ENCODE measurements around the gene FMO5. TPM values are rescaled to one million over a fixed set of nuclear protein-coding genes. Genes with fewer than 3 reads are reported as not detected.

FMO5 gene
- total and polyA plus RNA-seq, 2 of the 13 experiments (the other 11 are each of a cell fraction or from before 2014, with no cell fraction given) = 48.2 to 149 TPM

GRCh38 chr1:147215540-147215916 is 9.6 kb downstream of the FMO5 start (continued):
- TF ChIP-seq, protein P1, sequence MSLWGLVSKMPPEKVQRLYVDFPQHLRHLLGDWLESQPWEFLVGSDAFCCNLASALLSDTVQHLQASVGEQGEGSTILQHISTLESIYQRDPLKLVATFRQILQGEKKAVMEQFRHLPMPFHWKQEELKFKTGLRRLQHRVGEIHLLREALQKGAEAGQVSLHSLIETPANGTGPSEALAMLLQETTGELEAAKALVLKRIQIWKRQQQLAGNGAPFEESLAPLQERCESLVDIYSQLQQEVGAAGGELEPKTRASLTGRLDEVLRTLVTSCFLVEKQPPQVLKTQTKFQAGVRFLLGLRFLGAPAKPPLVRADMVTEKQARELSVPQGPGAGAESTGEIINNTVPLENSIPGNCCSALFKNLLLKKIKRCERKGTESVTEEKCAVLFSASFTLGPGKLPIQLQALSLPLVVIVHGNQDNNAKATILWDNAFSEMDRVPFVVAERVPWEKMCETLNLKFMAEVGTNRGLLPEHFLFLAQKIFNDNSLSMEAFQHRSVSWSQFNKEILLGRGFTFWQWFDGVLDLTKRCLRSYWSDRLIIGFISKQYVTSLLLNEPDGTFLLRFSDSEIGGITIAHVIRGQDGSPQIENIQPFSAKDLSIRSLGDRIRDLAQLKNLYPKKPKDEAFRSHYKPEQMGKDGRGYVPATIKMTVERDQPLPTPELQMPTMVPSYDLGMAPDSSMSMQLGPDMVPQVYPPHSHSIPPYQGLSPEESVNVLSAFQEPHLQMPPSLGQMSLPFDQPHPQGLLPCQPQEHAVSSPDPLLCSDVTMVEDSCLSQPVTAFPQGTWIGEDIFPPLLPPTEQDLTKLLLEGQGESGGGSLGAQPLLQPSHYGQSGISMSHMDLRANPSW (CRISPR knock-in tag; IDR thresholded peaks at IDR 0.05; ENCODE audit: borderline replicate concordance) = no peak
- TF ChIP-seq ZNF230 (CRISPR knock-in tag; IDR thresholded peaks at IDR 0.05) = no peak
- no peak for TF ChIP-seq PHF20 (CRISPR knock-in tag; IDR thresholded peaks at IDR 0.05)
- no peak for TF ChIP-seq ZNF441 (CRISPR knock-in tag; IDR thresholded peaks at IDR 0.05; ENCODE audit: borderline replicate concordance)
- TF ChIP-seq, protein P2, sequence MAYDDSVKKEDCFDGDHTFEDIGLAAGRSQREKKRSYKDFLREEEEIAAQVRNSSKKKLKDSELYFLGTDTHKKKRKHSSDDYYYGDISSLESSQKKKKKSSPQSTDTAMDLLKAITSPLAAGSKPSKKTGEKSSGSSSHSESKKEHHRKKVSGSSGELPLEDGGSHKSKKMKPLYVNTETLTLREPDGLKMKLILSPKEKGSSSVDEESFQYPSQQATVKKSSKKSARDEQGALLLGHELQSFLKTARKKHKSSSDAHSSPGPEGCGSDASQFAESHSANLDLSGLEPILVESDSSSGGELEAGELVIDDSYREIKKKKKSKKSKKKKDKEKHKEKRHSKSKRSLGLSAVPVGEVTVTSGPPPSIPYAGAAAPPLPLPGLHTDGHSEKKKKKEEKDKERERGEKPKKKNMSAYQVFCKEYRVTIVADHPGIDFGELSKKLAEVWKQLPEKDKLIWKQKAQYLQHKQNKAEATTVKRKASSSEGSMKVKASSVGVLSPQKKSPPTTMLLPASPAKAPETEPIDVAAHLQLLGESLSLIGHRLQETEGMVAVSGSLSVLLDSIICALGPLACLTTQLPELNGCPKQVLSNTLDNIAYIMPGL (CRISPR knock-in tag; IDR thresholded peaks at IDR 0.05; ENCODE audit: borderline replicate concordance in 1 of 2, low read depth in 1 of 2) = no peak
- TF ChIP-seq, protein P3, sequence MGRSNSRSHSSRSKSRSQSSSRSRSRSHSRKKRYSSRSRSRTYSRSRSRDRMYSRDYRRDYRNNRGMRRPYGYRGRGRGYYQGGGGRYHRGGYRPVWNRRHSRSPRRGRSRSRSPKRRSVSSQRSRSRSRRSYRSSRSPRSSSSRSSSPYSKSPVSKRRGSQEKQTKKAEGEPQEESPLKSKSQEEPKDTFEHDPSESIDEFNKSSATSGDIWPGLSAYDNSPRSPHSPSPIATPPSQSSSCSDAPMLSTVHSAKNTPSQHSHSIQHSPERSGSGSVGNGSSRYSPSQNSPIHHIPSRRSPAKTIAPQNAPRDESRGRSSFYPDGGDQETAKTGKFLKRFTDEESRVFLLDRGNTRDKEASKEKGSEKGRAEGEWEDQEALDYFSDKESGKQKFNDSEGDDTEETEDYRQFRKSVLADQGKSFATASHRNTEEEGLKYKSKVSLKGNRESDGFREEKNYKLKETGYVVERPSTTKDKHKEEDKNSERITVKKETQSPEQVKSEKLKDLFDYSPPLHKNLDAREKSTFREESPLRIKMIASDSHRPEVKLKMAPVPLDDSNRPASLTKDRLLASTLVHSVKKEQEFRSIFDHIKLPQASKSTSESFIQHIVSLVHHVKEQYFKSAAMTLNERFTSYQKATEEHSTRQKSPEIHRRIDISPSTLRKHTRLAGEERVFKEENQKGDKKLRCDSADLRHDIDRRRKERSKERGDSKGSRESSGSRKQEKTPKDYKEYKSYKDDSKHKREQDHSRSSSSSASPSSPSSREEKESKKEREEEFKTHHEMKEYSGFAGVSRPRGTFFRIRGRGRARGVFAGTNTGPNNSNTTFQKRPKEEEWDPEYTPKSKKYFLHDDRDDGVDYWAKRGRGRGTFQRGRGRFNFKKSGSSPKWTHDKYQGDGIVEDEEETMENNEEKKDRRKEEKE (IDR thresholded peaks at IDR 0.05) = no peak
- TF ChIP-seq REXO4 (CRISPR knock-in tag; IDR thresholded peaks at IDR 0.05; ENCODE audit: borderline replicate concordance) = no peak
- TF ChIP-seq ZFP41 (CRISPR knock-in tag; IDR thresholded peaks at IDR 0.05; ENCODE audit: borderline replicate concordance) = no peak
- no peak for TF ChIP-seq ZNF318 (CRISPR knock-in tag; IDR thresholded peaks at IDR 0.05)
- no peak for TF ChIP-seq CCAR2 (optimal IDR thresholded peaks at IDR 0.05; ENCODE audit: low read depth, low read length)
- TF ChIP-seq SNAI1 (CRISPR knock-in tag; IDR thresholded peaks at IDR 0.05; ENCODE audit: borderline replicate concordance) = no peak
- TF ChIP-seq RORA (CRISPR knock-in tag; IDR thresholded peaks at IDR 0.05) = no peak
- TF ChIP-seq MIER2 (CRISPR knock-in tag; IDR thresholded peaks at IDR 0.05) = 0 out of 2 replicates have a peak, but pooled peaks have one; percentile 48
- no peak for TF ChIP-seq ZNF431 (CRISPR knock-in tag; IDR thresholded peaks at IDR 0.05; ENCODE audit: borderline replicate concordance, low read depth)

Data from HepG2 (cell line).